Epithelial cell of esophagus (primary cell): ENCODE data around the gene PDZK1.
A peak's percentile ranks its signal among the peaks of the same experiment; 100 is the strongest.

Source experiments
- DNase-seq: peaks from one replicate; pipeline ENCODE4 v3.0.0; 2010; ENCODE audit warnings: low read depth
- H3K4me3 ChIP-seq: 2 replicates; pipeline ENCODE4 v1.5.1; 2011; ENCODE audit warnings: mild to moderate bottlenecking, low read length, control low read depth
- CTCF ChIP-seq: IDR thresholded peaks from 2 replicates; pipeline ENCODE4 v1.5.1; 2011; ENCODE audit warnings: low read depth, mild to moderate bottlenecking, low read length, control low read depth, inconsistent platforms; ENCODE audit not compliant: insufficient read depth; ENCODE audit errors: missing control alignments

Gene PDZK1

GRCh38 chr1:145707183-145707867 is at the start of gene PDZK1:
Gene PDZK1 (minus strand): TSS chr1:145707368. CDS start chr1:145688021, 19,347 bp downstream.
- DNase-seq: no peak
- no peak for TF ChIP-seq CTCF
- no peak within 1 kb of the TSS for H3K4me3 ChIP-seq

GRCh38 chr1:145751491-145752037 is 44.4 kb upstream of the PDZK1 start:
- peak; percentile 43 for DNase-seq
- no peak overlapping the region for H3K4me3 ChIP-seq
- TF ChIP-seq CTCF: no peak

DNA sequence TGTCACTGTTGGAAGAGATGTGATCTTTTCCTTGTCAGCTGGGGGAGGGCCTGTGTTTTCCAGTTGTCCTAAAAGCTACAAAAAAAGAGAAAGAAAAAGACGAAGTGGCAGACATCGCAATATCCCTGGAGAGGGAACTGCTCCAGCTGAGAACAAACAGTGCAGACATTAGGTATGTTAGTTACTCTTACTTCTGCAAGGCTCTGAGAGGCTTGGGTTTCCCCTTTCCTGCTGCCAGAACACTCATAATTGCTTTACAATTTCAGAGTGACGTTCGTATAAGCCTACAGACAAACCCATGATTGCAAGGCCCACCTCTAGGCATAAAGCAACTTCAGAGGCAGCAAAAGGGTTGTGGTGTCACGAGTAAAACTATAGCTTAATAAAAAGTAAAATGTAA is 43.3 kb upstream of the PDZK1 start:
- no peak overlapping the region for H3K4me3 ChIP-seq
- no peak for TF ChIP-seq CTCF
- no peak for DNase-seq

DNA sequence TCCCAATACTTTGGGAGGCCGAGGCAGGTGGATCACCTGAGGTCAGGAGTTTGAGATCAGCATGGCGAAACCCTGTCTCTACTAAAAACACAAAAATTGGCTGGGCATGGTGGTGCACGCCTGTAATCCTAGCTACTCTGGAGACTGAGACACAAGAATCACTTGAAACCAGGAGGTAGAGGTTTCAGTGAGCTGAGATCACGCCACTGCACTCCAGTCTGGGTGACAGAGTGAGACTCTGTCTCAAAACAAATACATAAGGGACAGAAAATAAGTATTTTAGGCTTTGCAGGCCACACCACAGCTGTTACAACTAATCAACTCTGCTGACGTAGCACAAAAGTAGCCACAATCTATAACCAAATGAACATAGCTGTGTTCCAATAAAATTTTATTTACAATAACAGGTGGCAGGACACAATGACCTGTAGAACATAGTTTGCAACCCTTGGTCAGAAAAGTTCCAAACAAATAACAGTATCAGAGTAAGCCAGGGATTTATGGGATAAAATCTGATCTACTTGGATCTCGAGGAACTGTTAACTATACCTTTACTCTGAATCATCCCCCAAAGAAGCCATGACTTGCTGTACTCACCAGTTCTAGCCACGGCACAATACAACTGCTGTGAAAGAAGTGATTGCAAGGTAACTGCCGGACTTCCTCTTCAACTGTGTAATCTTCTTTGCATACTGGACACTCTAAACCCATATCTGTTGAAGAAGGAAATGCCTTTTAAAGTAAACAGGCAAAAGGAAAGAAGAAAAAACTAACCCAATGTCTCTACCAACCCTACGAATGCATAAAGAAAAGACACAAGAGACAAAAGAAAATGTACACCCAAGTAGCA is 40.5 kb upstream of the PDZK1 start:
- no peak for DNase-seq
- no peak overlapping the region for H3K4me3 ChIP-seq
- no peak for TF ChIP-seq CTCF

DNA sequence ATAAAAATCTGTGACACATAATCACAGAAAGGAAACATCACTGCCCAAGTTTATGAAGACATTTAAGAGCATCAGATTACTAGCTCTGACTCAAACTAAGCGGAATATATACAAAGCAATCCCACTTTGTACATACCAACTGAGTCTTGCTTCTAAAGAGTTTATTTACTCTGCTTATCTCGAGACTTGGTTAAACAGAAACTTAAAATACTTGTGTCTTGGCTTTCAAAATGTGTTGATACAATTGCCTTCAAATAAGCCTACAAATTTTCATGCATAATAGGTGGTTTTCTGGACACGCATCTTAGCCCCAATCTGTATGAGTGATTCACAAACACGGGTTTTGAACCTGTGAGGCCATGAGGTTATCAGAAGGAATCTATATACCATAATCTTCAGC is 33.1 kb upstream of the PDZK1 start:
- no peak overlapping the region for H3K4me3 ChIP-seq
- TF ChIP-seq CTCF: no peak
- no peak for DNase-seq

GRCh38 chr1:145736191-145736590 is 29.0 kb upstream of the PDZK1 start:
- H3K4me3 ChIP-seq: no peak overlapping the region
- DNase-seq: peak; percentile 61
- no peak for TF ChIP-seq CTCF
